Measurements from ENCODE around the gene SSX2IP. TPM values are rescaled to one million over a fixed set of nuclear protein-coding genes. Genes with fewer than 3 reads are reported as not detected.

The SSX2IP gene
- total RNA-seq, 2 experiments from 2014 or later, result 5.5 to 6.0 TPM

GRCh38 chr1:84632137-84632536 is 58.1 kb downstream of the SSX2IP start:
- Histone ChIP-seq H3K4me3 (ENCODE audit: low read length) (no peak overlapping the region), H3K27me3 (ENCODE audit: control insufficient read depth in 1 of 2, insufficient read depth in 2 of 2, low read length in 2 of 2) (no peaks in the 10 kb centered on the region), H3K27ac (ENCODE audit: low read depth in 1 of 2, low read length in 2 of 2) (no peak overlapping the region), H3K36me3 (ENCODE audit: insufficient read depth, low read length) (no peaks in the 10 kb centered on the region), H3K9me3 (ENCODE audit: control insufficient read depth in 1 of 2, insufficient read depth in 1 of 2, low read length in 2 of 2) (no peaks in the 10 kb centered on the region), H3K4me1 (ENCODE audit: insufficient read depth, low read length) (no peaks in the 10 kb centered on the region)
- intact Hi-C loops (cut with DNase I, micrococcal nuclease), result no loop called here
- Mint-ChIP-seq H3K27me3 (peaks cover 5% of the 10 kb centered on the region), H3K4me3 (no peak overlapping the region), H3K27ac (no peak overlapping the region), H3K9me3 (no peaks in the 10 kb centered on the region), H3K36me3 (ENCODE audit: low read depth) (no peaks in the 10 kb centered on the region), H3K4me1 (ENCODE audit: low read depth) (no peaks in the 10 kb centered on the region)
- DNase-seq (no peak), ATAC-seq (ENCODE audit: poor library complexity) (no peak)
- ChIA-PET POLR2A (no interaction called here), CTCF (no interaction called here)
- no peak for TF ChIP-seq CTCF (IDR thresholded peaks at IDR 0.05)

DNA sequence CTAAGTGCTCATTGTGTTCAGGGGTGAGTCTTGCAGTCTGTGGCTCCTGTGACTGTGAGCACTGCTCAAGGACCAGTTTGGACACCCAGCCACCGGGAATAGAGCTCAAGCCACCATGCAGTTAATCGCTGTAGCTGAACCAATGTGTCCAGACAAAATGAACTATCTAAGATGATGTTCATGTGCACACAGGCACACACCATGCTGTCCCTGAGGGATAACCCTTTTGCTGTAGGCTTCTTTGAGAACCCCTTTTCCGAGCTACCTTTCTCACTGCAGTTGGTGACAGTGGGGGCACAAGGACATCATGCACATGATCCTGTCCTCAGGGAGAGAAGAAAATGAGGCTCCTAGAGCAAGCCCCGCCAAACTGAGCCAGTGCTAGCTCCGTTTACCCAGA is 65.4 kb downstream of the SSX2IP start:
- Histone ChIP-seq H3K4me3 (ENCODE audit: low read length) (no peak overlapping the region), H3K36me3 (ENCODE audit: insufficient read depth, low read length) (no peaks in the 10 kb centered on the region), H3K9me3 (ENCODE audit: control insufficient read depth in 1 of 2, insufficient read depth in 1 of 2, low read length in 2 of 2) (no peaks in the 10 kb centered on the region), H3K4me1 (ENCODE audit: insufficient read depth, low read length) (peaks cover 8% of the 10 kb centered on the region), H3K27ac (ENCODE audit: low read depth in 1 of 2, low read length in 2 of 2) (no peak overlapping the region), H3K27me3 (ENCODE audit: control insufficient read depth in 1 of 2, insufficient read depth in 2 of 2, low read length in 2 of 2) (no peaks in the 10 kb centered on the region)
- TF ChIP-seq CTCF (IDR thresholded peaks at IDR 0.05), result no peak
- H3K9me3 Mint-ChIP-seq, result no peaks in the 10 kb centered on the region
- CTCF ChIA-PET, result interaction anchor here (0.6 to 1.0 kb wide), 2 partner anchors 59 to 214 kb away, joined by 3 to 5 read pairs; no protein-coding TSS in a partner anchor
- H3K27me3 Mint-ChIP-seq, result no peaks in the 10 kb centered on the region
- POLR2A ChIA-PET, result no interaction called here
- no peaks in the 10 kb centered on the region for H3K36me3 Mint-ChIP-seq (ENCODE audit: low read depth)
- DNase-seq (no peak), ATAC-seq (ENCODE audit: poor library complexity) (no peak)
- H3K4me1 Mint-ChIP-seq (ENCODE audit: low read depth), result peaks cover 7% of the 10 kb centered on the region
- intact Hi-C loops (cut with DNase I, micrococcal nuclease), result loop anchor here in 1 of 2 experiments (5.0 to 10.0 kb wide), 5 partner anchors 62 to 693 kb away; partner anchors contain the start of genes GNG5 and SPATA1
- H3K4me3 Mint-ChIP-seq, result no peak overlapping the region
- no peak overlapping the region for H3K27ac Mint-ChIP-seq

- DNase-seq (peak in 1 of 14 experiments; percentile 17), ATAC-seq (ENCODE audit: poor library complexity) (no peak)
- CTCF ChIA-PET, result interaction anchor here (2.1 to 2.6 kb wide), 3 partner anchors 13 to 478 kb away, joined by 6 to 14 read pairs (median 7); partner anchors contain the start of gene PRKACB
- Mint-ChIP-seq H3K36me3 (ENCODE audit: low read depth) (no peaks in the 10 kb centered on the region), H3K4me1 (ENCODE audit: low read depth) (peaks cover 12% of the 10 kb centered on the region), H3K27ac (no peak overlapping the region), H3K9me3 (no peaks in the 10 kb centered on the region), H3K4me3 (peak overlapping the region; percentile 48), H3K27me3 (no peaks in the 10 kb centered on the region)
- Histone ChIP-seq H3K4me3 (ENCODE audit: low read length) (no peak overlapping the region), H3K27me3 (ENCODE audit: control insufficient read depth in 1 of 2, insufficient read depth in 2 of 2, low read length in 2 of 2) (no peaks in the 10 kb centered on the region), H3K36me3 (ENCODE audit: insufficient read depth, low read length) (no peaks in the 10 kb centered on the region), H3K9me3 (ENCODE audit: control insufficient read depth in 1 of 2, insufficient read depth in 1 of 2, low read length in 2 of 2) (no peaks in the 10 kb centered on the region), H3K27ac (ENCODE audit: low read depth in 1 of 2, low read length in 2 of 2) (no peak overlapping the region), H3K4me1 (ENCODE audit: insufficient read depth, low read length) (peaks cover 8% of the 10 kb centered on the region)
- TF ChIP-seq CTCF (IDR thresholded peaks at IDR 0.05), result no peak
- POLR2A ChIA-PET, result interaction anchor here (1.1 kb wide), 1 partner anchor 179 kb away, joined by 4 read pairs; no protein-coding TSS in a partner anchor
- intact Hi-C loops (cut with DNase I, micrococcal nuclease), result loop anchor here (1.0 to 10.0 kb wide), 11 partner anchors 47 to 691 kb away; partner anchors contain the start of genes CTBS (in 1 of the 2), GNG5 (in 1 of the 2) and SPATA1 (in 1 of the 2)
Observed at GRCh38 chr1:84621553-84621952, 68.7 kb downstream of the SSX2IP start.
